Neural cell (in vitro differentiated cells): ENCODE measurements around the gene RGL3. TPM values are rescaled to one million over a fixed set of nuclear protein-coding genes. Genes with fewer than 3 reads are reported as not detected.

ENCODE experiments used
- H2AFZ ChIP-seq: fragments of 200-600, 300-800 bp; sonication (generic), shearing (Covaris generic); 2 replicates; pipeline ENCODE4 v1.6.0; 2014; ENCODE audit warnings: low read depth, mild to moderate bottlenecking, antibody characterized with exemption, low read length, moderate library complexity
- H3F3A ChIP-seq: fragments of 200-600 bp; shearing (Covaris generic); 2 replicates; pipeline ENCODE4 v1.6.1; 2016; ENCODE audit warnings: mild to moderate bottlenecking, moderate library complexity, mixed read lengths, antibody characterized with exemption, low read length; ENCODE audit not compliant: insufficient read depth, poor library complexity, severe bottlenecking
- H3K27ac ChIP-seq: fragments of 200-600, 300-800 bp; sonication (generic), shearing (Covaris generic); 2 replicates; pipeline ENCODE4 v1.5.1; 2014; ENCODE audit warnings: mild to moderate bottlenecking, low read length, moderate library complexity
- H3K27me3 ChIP-seq: fragments of 300-800, 200-600 bp; sonication (generic), shearing (Covaris generic); 2 replicates; pipeline ENCODE4 v1.6.0; 2014; ENCODE audit warnings: mild to moderate bottlenecking, low read depth, low read length, moderate library complexity; ENCODE audit not compliant: insufficient read depth
- H3K36me3 ChIP-seq: fragments of 300-800, 200-600 bp; sonication (generic), shearing (Covaris generic); 2 replicates; pipeline ENCODE4 v1.5.1; 2014; ENCODE audit warnings: mild to moderate bottlenecking, antibody characterized with exemption, low read length, moderate library complexity; ENCODE audit not compliant: insufficient read depth
- H3K4me2 ChIP-seq: fragments of 300-800, 200-600 bp; sonication (generic), shearing (Covaris generic); 2 replicates; pipeline ENCODE4 v1.6.0; 2014; ENCODE audit warnings: mild to moderate bottlenecking, low read length
- H3K4me3 ChIP-seq: fragments of 300-800, 200-600 bp; sonication (generic), shearing (Covaris generic); 2 replicates; pipeline ENCODE4 v1.5.1; 2014; ENCODE audit warnings: mild to moderate bottlenecking, low read length, moderate library complexity
- H3K79me2 ChIP-seq: fragments of 200-600 bp; shearing (Covaris generic); replicated peaks from 2 replicates; pipeline ENCODE4 v1.6.0; 2014; ENCODE audit warnings: mild to moderate bottlenecking, low read length, moderate library complexity; ENCODE audit not compliant: insufficient read depth
- H3K9ac ChIP-seq: fragments of 300-800, 200-600 bp; sonication (generic), shearing (Covaris generic); 2 replicates; pipeline ENCODE4 v1.6.1; 2016; ENCODE audit warnings: mild to moderate bottlenecking, low read length, mixed read lengths
- H3K9me2 ChIP-seq: fragments of 200-600 bp; shearing (Covaris generic); 2 replicates; pipeline ENCODE4 v1.6.1; 2016; ENCODE audit warnings: mild to moderate bottlenecking, low read length, mixed read lengths; ENCODE audit not compliant: insufficient read depth
- H3K9me3 ChIP-seq: fragments of 200-600, 300-800 bp; sonication (generic), shearing (Covaris generic); 2 replicates; pipeline ENCODE4 v1.6.1; 2016; ENCODE audit warnings: mild to moderate bottlenecking, mixed run types, low read length, moderate library complexity, mixed read lengths
- H4K20me1 ChIP-seq: fragments of 200-600 bp; shearing (Covaris generic); 2 replicates; pipeline ENCODE4 v1.6.1; 2016; ENCODE audit warnings: mild to moderate bottlenecking, mixed run types; ENCODE audit not compliant: insufficient read depth
- EP300 ChIP-seq: fragments of 450-650 bp; conservative IDR thresholded peaks from 2 replicates; pipeline ENCODE4 v1.6.1; 2014; ENCODE audit warnings: antibody characterized with exemption, mild to moderate bottlenecking, moderate library complexity; ENCODE audit not compliant: poor library complexity, severe bottlenecking
- EZH2 ChIP-seq: fragments of 200-600, 300-800 bp; shearing (Covaris generic), sonication (generic); IDR thresholded peaks from 2 replicates; pipeline ENCODE4 v1.6.1; 2014; ENCODE audit warnings: antibody characterized with exemption, low read length, borderline replicate concordance, mild to moderate bottlenecking; ENCODE audit not compliant: insufficient read depth, poor library complexity, severe bottlenecking
- MXI1 ChIP-seq: fragments of 450-650 bp; conservative IDR thresholded peaks from 2 replicates; pipeline ENCODE4 v1.6.1; 2014; ENCODE audit warnings: antibody characterized with exemption, mild to moderate bottlenecking; ENCODE audit not compliant: poor library complexity, severe bottlenecking
- POLR2AphosphoS5 ChIP-seq: IDR thresholded peaks from 2 replicates; pipeline ENCODE4 v1.6.1; 2012
- RAD21 ChIP-seq: fragments of 450-650 bp; conservative IDR thresholded peaks from 2 replicates; pipeline ENCODE4 v1.6.1; 2014; ENCODE audit warnings: antibody characterized with exemption, mild to moderate bottlenecking, moderate library complexity
- SMC3 ChIP-seq: fragments of 450-650 bp; conservative IDR thresholded peaks from 2 replicates; pipeline ENCODE4 v1.6.1; 2014; ENCODE audit warnings: antibody characterized with exemption, mild to moderate bottlenecking, moderate library complexity; ENCODE audit not compliant: poor library complexity
- TAF1 ChIP-seq: IDR thresholded peaks from 2 replicates; pipeline ENCODE4 v1.6.1; 2012; ENCODE audit warnings: low read depth
- polyA plus RNA-seq: library from polyadenylated mRNA; depleted of rRNA; stranded (reverse); fragments of >200 nt; gene quantifications from 2 replicates; pipeline ENCODE4 v1.2.3, GENCODE V29; 2014
- TF ChIP-seq, protein P1 (sequence below): fragments of 450-650 bp; IDR thresholded peaks from 2 replicates; pipeline ENCODE4 v1.5.1; 2014; ENCODE audit warnings: antibody characterized with exemption, mild to moderate bottlenecking, moderate library complexity; ENCODE audit not compliant: poor library complexity, severe bottlenecking
- TF ChIP-seq, protein P2 (sequence below): IDR thresholded peaks from 2 replicates; pipeline ENCODE4 v1.6.1; 2012; ENCODE audit warnings: borderline replicate concordance

The RGL3 gene
- polyA plus RNA-seq, 1 donor from 2014 or later, result not detected

GRCh38 chr19:11367528-11367927, 51.6 kb downstream of the RGL3 start:
- Histone ChIP-seq H4K20me1 (no peaks in the 10 kb centered on the region), H3K9me2 (no peaks in the 10 kb centered on the region), H2AFZ (no peak overlapping the region), H3K9ac (no peak overlapping the region), H3F3A (no peaks in the 10 kb centered on the region), H3K9me3 (no peaks in the 10 kb centered on the region), H3K27ac (no peak overlapping the region), H3K4me3 (no peak overlapping the region), H3K36me3 (peaks cover 2% of the 10 kb centered on the region), H3K79me2 (no peaks in the 10 kb centered on the region), H3K4me2 (no peak overlapping the region), H3K27me3 (no peaks in the 10 kb centered on the region)
- TF ChIP-seq, protein P1, sequence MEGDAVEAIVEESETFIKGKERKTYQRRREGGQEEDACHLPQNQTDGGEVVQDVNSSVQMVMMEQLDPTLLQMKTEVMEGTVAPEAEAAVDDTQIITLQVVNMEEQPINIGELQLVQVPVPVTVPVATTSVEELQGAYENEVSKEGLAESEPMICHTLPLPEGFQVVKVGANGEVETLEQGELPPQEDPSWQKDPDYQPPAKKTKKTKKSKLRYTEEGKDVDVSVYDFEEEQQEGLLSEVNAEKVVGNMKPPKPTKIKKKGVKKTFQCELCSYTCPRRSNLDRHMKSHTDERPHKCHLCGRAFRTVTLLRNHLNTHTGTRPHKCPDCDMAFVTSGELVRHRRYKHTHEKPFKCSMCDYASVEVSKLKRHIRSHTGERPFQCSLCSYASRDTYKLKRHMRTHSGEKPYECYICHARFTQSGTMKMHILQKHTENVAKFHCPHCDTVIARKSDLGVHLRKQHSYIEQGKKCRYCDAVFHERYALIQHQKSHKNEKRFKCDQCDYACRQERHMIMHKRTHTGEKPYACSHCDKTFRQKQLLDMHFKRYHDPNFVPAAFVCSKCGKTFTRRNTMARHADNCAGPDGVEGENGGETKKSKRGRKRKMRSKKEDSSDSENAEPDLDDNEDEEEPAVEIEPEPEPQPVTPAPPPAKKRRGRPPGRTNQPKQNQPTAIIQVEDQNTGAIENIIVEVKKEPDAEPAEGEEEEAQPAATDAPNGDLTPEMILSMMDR, result no peak
- no peak for TF ChIP-seq POLR2AphosphoS5
- no peak for TF ChIP-seq RAD21
- TF ChIP-seq EZH2, result no peak
- no peak for TF ChIP-seq TAF1
- TF ChIP-seq MXI1, result no peak
- no peak for TF ChIP-seq SMC3

- Histone ChIP-seq H3K27ac (no peak overlapping the region), H2AFZ (no peak overlapping the region), H3K9ac (no peak overlapping the region), H3K36me3 (peaks cover 5% of the 10 kb centered on the region), H3K4me3 (no peak overlapping the region), H3K27me3 (no peaks in the 10 kb centered on the region), H3K9me2 (no peaks in the 10 kb centered on the region), H4K20me1 (no peaks in the 10 kb centered on the region), H3F3A (no peaks in the 10 kb centered on the region), H3K4me2 (no peak overlapping the region), H3K79me2 (no peaks in the 10 kb centered on the region), H3K9me3 (no peaks in the 10 kb centered on the region)
- TF ChIP-seq EZH2, result no peak
- no peak for TF ChIP-seq TAF1
- TF ChIP-seq, protein P1, result no peak
- no peak for TF ChIP-seq POLR2AphosphoS5
- TF ChIP-seq RAD21, result no peak
- no peak for TF ChIP-seq EP300
- no peak for TF ChIP-seq MXI1
- no peak for TF ChIP-seq SMC3
- TF ChIP-seq, protein P2, sequence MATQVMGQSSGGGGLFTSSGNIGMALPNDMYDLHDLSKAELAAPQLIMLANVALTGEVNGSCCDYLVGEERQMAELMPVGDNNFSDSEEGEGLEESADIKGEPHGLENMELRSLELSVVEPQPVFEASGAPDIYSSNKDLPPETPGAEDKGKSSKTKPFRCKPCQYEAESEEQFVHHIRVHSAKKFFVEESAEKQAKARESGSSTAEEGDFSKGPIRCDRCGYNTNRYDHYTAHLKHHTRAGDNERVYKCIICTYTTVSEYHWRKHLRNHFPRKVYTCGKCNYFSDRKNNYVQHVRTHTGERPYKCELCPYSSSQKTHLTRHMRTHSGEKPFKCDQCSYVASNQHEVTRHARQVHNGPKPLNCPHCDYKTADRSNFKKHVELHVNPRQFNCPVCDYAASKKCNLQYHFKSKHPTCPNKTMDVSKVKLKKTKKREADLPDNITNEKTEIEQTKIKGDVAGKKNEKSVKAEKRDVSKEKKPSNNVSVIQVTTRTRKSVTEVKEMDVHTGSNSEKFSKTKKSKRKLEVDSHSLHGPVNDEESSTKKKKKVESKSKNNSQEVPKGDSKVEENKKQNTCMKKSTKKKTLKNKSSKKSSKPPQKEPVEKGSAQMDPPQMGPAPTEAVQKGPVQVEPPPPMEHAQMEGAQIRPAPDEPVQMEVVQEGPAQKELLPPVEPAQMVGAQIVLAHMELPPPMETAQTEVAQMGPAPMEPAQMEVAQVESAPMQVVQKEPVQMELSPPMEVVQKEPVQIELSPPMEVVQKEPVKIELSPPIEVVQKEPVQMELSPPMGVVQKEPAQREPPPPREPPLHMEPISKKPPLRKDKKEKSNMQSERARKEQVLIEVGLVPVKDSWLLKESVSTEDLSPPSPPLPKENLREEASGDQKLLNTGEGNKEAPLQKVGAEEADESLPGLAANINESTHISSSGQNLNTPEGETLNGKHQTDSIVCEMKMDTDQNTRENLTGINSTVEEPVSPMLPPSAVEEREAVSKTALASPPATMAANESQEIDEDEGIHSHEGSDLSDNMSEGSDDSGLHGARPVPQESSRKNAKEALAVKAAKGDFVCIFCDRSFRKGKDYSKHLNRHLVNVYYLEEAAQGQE, result no peak
These were observed 53.5 kb downstream of the RGL3 start for GRCh38 chr19:11365557-11366117.
